GM19239 (cell line): ENCODE data around the gene TFF2.

Experiments
- DNase-seq: peaks from one replicate; pipeline ENCODE4 v3.0.0; 2011; ENCODE audit warnings: low spot score; ENCODE audit not compliant: insufficient read length
- FAIRE-seq: peaks from 2 replicates; lab custom pipeline; 2011; peaks lifted over from hg19 to GRCh38; lab: Jason Lieb, UNC

The TFF2 gene

DNA sequence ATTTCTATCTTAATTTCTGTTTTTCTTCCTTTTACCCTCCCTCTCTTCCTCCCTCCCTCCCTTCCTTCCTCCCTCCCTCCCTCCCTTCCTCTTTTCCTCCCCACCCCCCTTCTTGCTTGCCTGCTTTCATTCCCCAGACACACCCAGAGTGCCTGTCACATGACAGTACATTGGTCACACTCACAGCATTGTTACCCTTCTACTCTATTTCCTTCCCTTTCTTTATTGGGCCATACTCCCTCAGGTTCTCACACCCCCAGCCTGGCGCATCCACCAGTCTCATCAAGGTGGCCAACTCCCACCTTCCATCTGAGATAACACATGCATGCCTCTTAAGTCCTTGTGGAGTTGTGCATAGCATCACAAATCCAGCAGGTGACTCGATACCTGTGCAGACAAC, 34.2 kb upstream of the TFF2 start:
- DNase-seq (no peak), FAIRE-seq (no peak)

DNA sequence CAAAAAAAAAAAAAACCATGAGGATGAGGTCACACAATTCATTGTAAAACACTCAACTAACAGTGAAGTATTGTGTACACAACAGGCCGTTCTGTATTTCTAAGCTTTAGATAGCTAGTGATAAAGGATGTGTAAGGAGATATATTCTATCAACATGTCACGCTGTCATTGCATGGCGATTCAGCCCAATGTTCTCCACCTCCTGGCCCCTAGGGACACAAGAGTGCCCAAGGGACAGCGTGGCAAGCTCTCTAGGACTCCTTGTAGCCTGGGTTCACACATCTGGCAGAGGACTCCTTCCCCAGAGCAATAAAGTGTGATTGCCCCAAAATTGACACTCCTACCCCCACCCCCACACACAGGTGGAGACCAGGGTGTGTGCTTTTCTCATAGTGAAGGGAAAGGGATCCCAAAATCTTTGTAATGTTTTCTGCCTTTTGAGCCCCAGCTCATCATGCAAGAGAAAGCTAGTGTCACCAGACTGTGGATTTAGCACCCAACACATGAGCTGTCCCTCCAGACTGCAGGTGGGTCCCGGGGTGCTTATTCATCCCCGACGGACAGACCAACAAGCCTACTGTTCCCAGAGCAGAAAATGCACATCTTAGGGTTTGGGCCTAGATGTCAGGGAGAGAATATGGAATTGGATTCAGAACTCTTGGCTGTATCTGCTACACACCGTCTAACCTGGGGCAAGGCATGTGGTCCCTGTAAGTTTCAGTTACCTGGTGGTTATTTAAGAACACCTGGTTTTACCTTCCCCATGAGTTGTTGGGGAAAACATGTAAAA, 33.6 kb upstream of the TFF2 start:
- no peak for FAIRE-seq
- DNase-seq = no peak

DNA sequence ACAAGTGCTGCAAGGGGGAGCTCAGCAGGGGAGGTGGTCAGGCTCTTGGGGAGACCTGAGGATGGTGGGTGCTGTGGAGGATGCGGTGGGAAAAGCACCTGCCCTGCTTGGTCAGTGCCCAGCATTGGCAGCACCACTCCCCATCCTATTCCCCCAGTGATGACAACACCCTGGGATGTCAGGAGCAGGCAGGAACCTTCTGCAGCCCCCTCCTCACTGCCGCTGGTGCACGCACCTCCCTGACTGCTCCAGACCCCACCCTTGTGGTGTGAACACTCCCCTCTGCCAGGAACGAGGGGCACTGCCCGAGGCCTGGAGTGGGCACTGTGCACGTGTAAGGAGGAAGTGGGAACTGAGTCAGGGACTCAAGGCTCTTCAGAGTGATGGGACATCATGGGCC, 32.5 kb upstream of the TFF2 start:
- FAIRE-seq = no peak
- no peak for DNase-seq

DNA sequence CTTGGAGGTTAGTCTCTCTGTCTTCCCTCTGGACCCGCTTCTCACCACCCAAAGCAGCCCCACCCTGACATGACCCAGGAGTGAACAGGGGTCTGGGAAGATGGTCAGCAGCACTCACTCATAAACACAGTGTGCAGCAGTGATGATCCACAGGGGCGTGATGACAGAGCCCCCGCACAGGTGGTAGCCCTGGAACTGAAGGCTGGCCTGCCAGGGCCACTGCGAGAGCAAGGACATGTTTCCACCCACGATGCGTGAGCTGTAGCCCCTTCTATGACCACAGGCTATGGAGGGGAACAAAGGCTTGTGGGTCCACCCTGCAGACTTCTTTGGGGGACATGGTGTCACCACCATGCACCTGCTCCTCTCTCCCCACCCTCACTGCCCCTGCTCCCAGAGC, 32.1 kb upstream of the TFF2 start:
- no peak for DNase-seq
- no peak for FAIRE-seq

DNA sequence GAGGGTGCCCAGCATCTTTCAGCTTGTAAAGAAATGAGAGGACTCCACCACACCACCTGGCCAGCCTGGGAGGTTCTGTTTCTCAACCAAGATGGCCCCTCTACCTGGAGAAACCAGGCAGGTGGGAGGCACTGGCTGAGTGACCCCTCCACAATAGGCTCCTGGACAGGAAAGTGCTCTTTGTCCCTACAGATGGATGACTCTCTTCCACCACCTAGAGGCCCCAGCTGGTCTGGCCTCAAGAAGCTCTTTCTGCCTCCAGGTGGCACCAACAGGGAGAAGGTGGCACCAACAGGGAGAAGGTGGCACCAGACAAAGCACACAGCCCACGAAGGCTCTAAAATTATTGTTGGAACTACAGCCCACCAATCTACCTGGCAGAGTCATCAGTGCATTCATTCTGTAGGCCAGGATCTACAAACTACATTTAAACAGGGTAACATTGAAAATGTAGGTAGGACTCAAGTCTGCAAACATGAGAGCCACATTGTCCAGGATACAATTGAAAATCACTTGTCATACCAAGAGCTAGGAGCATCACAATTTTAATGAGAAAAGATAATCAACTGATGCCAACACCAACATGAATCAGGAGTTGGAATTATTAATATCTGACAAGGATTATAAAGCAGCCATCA, 30.7 kb upstream of the TFF2 start:
- no peak for DNase-seq

DNA sequence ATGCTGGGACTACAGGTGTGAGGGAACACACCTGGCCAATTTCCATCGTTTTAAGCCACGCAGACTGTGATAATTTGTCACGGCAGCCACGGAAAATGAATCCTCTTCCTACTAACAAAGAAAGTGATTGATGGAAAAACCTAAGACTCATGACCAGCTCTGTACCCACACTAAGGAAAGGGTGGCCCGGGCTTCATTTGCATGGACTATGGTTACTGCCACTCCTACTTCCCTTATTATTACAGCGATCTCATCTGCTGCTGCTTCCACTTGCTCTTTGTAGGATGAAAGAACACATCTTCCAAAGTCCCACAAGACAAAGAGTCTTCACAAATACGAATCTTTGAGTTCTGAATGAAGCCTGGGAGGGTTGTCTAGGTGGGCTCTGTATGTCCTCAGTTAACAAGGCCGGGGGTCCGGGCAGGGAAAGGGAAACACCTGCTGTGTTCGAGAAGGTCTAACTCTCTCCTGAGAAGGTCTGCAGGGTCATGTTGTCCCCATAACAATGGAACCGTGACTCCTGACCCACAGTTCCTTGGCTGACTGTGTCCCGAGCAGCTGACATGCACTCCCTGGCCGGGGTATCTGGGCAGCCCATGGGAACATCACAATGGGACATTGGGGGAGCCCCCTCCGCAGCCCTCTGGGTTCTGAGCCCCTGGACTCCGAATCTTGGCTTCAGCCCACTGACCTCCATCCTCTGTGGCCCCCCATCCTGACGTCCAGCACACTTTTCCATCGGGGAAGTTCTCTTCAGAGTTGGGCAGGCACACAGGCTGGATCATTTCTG, 28.8 kb upstream of the TFF2 start:
- DNase-seq = no peak
- no peak for FAIRE-seq

More for the DNA sequence above, 30.7 kb upstream of the TFF2 start:
- FAIRE-seq = no peak

DNA sequence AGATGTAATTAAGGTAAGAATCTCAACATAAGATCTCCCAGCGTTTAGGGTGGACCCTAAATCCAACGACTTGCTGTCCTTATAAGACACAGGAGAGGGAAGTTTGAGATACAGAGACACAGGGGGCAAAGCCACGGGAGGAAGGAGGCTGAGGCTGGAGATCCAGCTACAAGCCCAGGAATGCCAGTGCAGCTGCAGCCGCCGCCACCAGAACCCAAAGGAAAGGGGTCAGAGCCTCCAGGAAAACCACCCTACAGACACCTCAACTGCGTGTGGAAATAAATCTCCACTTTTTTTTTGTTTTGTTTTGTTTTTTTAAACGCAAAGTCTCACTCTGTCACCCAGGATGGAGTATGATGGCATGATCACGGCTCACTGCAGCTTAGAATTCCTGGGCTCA, 27.6 kb upstream of the TFF2 start:
- FAIRE-seq (no peak), DNase-seq (no peak)

DNA sequence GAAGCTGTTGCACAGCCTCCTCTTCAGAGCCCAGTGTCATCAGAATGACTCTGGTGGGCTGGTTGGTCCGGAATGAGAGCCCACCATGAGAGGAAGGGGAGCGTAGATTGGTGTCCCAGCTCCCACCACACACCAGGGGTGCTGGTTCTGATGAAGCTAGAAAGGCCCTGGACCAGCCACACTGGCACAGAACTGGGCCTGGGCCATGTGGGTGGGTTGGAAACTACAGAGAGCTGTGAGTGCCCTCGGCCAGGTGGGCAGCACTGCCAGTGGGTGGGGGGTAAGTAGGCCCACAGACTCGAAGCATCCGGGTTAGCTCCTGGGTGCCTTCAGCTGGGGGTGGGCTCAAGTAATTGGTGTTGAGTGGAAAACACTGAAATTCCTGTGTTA, 27.2 kb upstream of the TFF2 start:
- DNase-seq (no peak), FAIRE-seq (no peak)

DNA sequence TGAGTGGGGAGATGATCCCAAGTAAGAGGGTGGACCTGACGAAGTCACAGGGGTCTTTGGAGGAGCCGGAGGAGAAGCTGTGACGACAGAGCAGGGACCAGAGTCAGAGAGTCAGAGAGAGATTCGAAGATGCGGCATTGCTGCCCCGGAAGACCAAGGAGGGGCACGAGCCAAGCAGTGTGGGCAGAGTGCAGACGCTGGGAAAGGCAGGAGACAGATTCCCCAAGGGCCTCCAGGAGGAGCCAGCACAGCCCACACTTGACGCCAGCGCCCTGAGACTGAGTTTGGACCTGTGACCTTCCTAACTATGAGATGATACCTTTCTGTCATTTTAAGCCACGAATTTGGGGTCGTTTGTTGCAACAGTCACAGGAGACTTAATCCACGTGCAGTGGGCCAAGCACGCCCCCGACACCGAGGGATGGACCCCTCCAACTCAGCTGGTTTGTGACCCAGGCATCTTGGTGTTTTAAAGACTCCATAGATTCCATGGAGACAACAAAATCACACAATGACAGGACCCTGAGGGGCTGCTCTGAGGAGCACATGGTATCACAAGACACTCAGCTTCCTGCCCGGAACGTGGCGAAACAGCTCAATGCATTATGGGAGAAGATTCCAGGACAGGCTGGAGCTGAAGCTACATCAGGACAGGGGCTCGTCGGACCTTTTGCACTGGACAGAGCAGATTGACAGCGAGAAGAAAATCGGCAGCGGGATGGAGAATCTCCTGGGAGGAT, 26.6 kb upstream of the TFF2 start:
- DNase-seq (no peak), FAIRE-seq (no peak)

DNA sequence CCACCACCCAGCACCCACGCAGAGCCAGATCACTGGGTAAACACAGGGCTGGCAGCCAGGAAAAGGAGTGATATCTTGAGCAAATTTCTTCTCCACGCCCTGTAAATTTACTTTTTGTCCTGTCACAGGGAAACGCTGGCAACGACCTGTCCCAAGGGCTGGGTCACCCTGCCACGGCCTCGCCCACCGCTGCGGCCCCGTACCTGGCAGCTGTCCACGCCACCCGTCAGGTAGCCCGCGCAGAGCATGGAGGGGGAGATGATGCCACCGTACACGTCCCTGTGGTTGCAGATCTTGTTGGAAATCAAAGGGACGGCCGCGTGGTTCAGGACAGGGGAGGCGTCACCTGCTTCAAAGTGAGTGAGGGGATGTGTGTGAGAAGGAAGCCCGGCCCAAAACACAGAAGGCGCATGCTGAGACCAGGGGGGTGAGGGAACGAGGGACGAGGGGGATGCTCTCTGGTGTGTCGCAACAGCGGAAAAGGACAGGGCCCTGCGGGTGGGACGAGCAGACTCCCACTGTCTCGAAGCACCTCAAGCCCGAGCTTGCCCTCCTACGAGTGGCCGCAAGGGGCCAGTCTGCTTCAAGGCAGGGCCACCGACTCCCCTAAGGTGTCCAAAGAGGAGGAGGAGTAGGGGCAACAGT, 25.7 kb upstream of the TFF2 start:
- DNase-seq (no peak), FAIRE-seq (no peak)

DNA sequence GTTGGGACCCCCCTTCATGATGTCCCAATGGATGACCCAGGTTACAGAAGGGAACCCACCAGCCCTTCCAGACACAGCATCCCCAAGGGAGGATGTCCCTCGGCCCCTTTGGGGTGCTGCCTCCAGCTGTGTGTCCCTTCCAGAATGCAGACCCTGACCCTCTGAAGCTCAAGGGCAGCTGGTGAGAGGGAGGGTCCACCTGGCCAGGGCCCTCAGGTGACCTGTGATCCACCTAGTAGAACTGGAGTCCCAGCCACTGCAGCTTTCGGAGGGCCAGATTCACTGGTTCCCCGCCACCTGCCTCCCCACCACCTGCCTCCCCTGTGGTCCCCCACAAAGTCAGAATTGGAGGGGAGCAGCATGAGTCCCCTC, 25.2 kb upstream of the TFF2 start:
- DNase-seq = no peak
- FAIRE-seq = no peak

DNA sequence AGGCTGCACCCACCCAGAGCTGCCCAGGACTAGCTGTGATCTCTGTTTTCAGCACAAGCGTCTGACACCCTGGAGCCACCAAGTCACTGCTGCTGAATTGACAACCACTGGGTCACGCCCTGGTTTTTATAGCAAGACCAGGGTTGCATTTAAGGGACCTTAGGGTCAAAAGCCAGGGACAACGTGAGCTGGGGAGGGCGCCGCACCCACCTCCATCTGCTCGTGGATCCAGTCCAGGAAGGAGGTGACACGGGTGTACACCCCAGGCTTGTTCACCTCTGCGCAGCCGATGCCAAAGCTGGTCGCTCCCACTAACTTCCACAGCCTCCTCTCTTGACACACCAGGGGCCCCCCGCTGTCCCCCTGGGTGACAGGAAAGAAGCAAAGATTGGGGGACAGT, 24.7 kb upstream of the TFF2 start:
- FAIRE-seq (no peak), DNase-seq (no peak)

DNA sequence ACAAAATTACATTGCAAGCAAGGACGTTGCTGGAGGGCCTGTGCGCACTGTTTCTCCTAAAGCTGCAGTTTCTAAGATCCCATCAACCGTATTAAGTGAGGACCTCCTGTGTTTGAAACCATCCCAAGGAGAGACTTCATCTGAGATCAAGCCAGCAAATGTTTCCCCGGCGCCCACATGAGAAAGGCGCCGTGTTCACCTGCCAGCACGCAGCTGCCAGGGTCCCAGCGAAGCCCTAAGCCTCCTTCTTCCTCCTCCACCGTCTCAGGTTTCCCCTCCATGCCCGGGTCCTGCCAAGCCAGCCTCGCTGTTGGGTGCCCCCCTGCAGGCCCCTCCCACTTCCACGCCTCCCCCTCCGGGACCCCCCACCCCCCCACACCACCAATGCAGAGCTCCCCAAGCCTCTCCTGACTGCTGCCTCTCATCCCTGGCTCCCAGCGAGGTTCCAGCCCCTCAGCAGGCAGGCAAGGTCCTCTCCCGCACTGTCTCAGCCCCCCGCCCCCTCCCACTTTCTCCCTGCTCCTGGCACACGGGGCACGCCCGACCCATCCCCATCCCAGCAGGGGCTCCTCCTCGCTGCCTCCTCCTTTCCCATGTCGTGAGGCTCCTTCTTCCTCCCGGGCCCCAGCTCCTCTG, 24.2 kb upstream of the TFF2 start:
- FAIRE-seq = no peak
- no peak for DNase-seq

DNA sequence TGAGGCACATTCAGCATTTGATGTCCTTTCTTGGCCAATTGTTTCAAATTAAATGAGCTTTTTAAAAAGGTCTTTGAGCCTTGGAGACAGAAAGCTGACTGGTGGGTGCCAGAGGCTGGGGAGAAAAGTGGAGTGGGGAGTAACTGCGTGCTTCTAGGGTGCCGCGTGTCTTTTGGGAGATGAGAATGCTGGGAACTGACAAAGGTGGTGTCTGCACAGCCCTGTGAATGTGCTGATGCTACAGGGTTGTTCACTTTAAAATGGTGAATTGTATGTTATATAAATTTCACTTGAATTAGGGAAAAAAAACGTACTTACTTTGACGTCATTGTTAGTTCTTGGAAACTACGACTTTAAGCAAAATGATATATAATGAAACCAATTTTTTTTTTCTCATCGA, 23.7 kb upstream of the TFF2 start:
- FAIRE-seq = no peak
- DNase-seq = no peak

DNA sequence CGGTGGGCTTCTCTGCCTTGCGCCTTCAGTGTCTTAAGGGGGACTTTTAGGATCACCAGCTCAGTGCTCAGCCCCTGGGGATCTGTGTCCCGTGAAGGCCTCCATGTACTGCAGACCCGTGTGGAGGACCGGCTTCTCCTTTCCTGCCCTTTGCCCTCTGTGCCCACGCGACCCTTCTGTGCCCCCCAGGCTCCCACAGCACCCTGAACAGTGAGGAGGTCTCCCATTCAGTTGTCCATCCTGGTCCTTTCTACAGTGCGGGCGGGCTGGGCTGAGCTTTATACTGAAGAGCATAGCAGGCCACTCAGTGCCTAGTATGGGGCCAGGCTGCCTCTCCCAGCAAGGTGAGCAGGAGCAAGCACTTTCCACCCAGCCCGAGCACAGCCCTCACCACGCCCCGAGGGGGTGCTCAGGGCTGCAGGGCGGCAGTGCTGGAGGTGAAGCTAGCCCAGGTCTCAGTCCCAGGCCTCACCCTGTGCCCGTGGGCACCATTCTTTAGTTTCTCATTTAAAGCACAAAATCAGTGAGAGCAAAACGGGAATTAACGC, 23.2 kb upstream of the TFF2 start:
- FAIRE-seq = no peak
- DNase-seq = no peak

DNA sequence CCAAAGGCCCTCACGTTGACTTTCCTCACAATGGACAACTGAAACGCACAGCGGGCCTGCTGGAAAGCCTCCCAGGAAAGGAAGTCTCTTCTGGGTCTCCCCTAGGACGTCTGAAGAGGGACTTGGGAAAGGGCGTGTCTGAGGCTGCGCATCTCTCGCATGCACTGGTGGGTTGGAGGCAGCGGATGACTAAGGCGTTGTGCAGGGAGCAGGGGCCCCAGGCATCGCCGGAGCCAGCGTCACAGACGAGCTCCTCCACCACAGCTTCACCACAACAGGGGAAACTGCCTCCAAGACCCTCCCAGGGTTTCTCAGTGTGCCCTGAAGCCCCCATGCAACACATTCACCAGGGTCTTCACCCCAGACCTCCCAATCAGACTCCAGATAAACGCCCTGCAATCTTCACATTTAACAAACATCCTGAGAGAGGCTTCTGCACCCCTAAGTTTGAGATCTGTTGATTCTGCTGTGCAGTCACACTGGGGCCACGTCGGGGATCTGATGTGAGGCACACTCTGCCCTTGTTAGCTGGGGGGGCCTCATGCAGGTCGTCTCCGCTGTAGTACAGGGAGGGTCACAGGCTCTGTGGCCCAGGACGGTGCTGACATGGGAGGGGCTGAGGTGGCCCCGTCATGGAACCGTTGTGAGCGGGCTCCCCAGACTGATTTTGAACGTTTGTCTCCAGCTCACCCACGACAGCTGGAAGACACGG, 22.6 kb upstream of the TFF2 start:
- FAIRE-seq = no peak
- DNase-seq = no peak

DNA sequence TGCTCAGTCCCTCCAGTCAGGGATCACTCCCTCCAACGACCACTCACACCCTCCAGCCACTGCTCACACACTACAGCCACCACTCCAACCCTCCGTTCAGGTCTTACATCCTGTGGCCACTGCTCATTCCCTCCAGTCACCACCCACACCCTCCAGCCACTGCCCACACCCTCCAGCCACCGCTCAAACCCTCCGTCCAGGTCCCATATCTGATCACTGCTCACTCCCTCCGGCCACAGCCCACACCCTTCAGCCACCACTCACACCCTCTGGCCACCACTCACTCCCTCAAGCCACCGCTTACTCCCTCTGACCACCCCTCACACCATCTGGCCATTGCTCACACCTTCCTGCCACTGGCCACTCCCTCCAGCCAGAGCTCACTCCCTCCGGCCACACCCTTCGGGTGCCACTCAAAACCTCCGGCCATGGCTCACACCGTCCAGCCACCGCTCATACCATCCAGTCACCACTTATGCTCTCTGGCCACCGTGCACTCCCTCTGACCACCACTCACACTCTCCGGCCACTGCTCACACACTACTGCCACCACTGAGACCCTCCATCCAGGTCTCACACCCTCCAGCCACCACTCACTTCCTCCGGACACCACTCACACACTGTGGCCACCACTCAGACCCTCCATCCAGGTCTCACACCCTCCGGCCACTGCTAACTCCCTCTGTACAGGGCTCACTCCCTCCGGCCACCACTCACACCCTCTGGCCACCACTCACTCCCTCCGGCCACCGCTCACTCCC, 20.3 kb upstream of the TFF2 start:
- FAIRE-seq (no peak), DNase-seq (no peak)

DNA sequence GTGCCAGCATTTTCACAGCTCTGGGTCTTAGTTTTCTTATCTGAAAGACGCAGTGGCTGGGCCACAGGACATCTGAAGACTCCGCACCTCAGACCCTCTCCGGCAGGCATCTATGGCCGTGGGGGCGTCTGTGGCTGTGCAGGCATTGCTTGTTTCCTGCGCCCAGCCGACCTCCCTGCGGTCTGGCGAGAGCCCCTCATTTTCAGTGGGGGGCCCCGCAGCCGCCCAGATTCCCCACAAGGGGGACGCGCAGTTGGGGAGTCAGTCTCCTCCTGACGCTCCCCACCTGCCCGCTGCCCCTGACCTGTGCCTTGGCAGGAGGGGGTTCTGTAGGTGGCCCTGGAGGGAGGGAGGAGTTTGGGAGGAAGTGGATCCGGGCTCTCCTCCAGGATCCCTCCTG, 19.0 kb upstream of the TFF2 start:
- DNase-seq (no peak), FAIRE-seq (no peak)
